ENCODE data around the gene ARHGEF16.

Gene ARHGEF16

DNA sequence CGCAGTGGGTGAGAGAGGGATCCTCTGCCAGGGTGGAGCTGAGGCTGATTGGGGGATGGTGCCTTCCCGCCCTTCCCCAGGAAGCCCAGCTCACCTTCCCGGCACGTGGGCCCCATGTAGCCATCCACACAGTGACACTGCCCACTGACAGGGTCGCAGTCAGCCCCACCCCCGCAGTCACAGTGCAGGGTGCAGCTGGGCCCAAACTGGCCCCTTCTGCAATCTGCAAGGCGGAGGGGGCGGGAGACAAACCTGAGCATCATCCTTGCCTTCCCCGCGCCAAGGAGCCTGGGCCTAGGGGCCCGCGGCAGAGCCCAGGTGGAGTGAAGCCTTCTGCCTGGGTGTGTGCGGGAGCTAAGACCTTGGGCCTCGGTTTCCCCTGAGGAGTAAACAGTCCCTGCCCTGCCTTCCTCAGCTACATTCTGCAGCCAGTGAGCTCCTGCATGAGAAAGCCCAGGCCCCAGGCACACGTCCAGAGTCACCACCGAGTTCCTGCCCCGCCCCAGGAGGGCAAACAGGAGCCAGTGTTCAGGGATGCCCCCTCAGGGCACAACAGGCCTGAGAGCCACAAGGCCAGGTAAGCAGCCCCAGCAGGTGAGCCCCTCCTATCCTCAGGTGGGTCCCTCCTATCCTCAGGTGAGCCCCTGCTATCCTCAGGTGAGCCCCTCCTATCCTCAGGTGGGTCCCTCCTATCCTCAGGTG, 38.2 kb downstream of the ARHGEF16 start:
- no peaks in the 10 kb centered on the region for H3K27me3 ChIP-seq (ENCODE audit: control insufficient read depth, insufficient read depth, low read length)
- H3K4me2 ChIP-seq (ENCODE audit: low read length): no peak overlapping the region
- no peak overlapping the region for H3K4me3 ChIP-seq (ENCODE audit: low read depth, low read length)
- no peaks in the 10 kb centered on the region for H3K79me2 ChIP-seq
- no peaks in the 10 kb centered on the region for H3K36me3 ChIP-seq (ENCODE audit: control insufficient read depth, insufficient read depth, low read length)
- peaks cover 16% of the 10 kb centered on the region for H3K4me1 ChIP-seq
- no peak overlapping the region for H2AFZ ChIP-seq
- H3K9me3 ChIP-seq (ENCODE audit: control insufficient read depth, low read length): peaks cover 2% of the 10 kb centered on the region
- H3K9ac ChIP-seq: no peak overlapping the region
- no peak overlapping the region for H3K27ac ChIP-seq
- TF ChIP-seq, protein P1, sequence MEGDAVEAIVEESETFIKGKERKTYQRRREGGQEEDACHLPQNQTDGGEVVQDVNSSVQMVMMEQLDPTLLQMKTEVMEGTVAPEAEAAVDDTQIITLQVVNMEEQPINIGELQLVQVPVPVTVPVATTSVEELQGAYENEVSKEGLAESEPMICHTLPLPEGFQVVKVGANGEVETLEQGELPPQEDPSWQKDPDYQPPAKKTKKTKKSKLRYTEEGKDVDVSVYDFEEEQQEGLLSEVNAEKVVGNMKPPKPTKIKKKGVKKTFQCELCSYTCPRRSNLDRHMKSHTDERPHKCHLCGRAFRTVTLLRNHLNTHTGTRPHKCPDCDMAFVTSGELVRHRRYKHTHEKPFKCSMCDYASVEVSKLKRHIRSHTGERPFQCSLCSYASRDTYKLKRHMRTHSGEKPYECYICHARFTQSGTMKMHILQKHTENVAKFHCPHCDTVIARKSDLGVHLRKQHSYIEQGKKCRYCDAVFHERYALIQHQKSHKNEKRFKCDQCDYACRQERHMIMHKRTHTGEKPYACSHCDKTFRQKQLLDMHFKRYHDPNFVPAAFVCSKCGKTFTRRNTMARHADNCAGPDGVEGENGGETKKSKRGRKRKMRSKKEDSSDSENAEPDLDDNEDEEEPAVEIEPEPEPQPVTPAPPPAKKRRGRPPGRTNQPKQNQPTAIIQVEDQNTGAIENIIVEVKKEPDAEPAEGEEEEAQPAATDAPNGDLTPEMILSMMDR (IDR thresholded peaks at IDR 0.05): no peak

GRCh38 chr1:3494321-3495308, 40.1 kb downstream of the ARHGEF16 start:
- no peaks in the 10 kb centered on the region for H3K36me3 ChIP-seq (ENCODE audit: control insufficient read depth, insufficient read depth, low read length)
- TF ChIP-seq, protein P1 (IDR thresholded peaks at IDR 0.05): no peak
- no peak overlapping the region for H3K27ac ChIP-seq
- H3K4me3 ChIP-seq (ENCODE audit: low read depth, low read length): no peak overlapping the region
- no peaks in the 10 kb centered on the region for H3K79me2 ChIP-seq
- H3K9ac ChIP-seq: no peak overlapping the region
- H3K27me3 ChIP-seq (ENCODE audit: control insufficient read depth, insufficient read depth, low read length): no peaks in the 10 kb centered on the region
- H3K4me1 ChIP-seq: peaks cover 9% of the 10 kb centered on the region
- H3K9me3 ChIP-seq (ENCODE audit: control insufficient read depth, low read length): no peaks in the 10 kb centered on the region
- H2AFZ ChIP-seq: no peak overlapping the region
- H3K4me2 ChIP-seq (ENCODE audit: low read length): no peak overlapping the region

DNA sequence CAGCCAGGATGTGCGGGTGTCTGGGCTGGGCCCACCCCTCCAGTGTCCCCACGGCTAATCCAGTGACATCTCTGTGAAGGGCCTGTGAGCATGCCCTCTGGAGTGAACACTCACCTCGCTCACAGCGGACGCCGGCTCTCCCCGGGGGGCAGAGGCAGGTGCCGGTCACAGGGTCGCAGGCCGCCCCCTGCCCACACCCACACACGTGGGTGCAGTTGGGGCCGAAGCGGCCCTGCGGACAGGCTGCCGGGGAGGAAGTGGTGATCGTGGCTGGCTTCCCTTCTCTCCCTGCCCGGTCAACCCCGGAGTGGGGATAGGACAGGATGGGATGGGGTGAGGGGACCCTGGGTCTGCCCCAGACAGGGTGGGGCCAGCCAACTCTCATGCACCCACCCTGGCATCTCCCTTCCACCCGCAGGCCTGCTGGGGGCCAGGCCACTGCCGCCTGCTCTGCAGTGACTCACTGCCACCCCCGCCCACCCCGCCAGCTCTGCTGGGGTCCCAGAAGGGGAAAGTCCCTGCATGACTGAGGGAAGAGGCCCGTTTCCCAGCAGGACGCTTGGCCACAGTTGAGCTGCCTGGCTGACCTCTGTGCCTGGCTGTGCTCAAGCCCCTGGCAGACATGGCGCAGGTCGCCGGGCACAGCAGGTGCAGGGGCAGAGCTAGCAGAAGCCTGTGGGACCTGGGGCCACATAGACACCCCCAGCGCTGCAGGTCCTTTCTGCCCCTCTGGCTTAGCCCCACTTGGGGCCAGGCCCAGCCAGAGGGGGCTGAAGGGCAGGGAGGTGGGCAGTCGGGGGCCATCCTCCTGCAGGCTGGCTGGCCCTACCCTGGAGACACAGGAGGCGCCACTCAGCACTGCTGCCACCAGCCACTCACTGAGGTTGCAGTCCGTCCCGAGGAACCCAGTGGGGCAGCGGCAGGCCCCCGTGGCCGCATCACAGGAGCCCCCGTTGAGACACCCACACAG, 41.6 kb downstream of the ARHGEF16 start:
- no peak overlapping the region for H3K4me2 ChIP-seq (ENCODE audit: low read length)

GRCh38 chr1:3496916-3497315, 42.5 kb downstream of the ARHGEF16 start:
- TF ChIP-seq, protein P1 (IDR thresholded peaks at IDR 0.05): no peak
- no peaks in the 10 kb centered on the region for H3K36me3 ChIP-seq (ENCODE audit: control insufficient read depth, insufficient read depth, low read length)
- no peaks in the 10 kb centered on the region for H3K79me2 ChIP-seq
- no peak overlapping the region for H3K9ac ChIP-seq
- no peak overlapping the region for H3K4me2 ChIP-seq (ENCODE audit: low read length)
- H2AFZ ChIP-seq: no peak overlapping the region
- H3K27me3 ChIP-seq (ENCODE audit: control insufficient read depth, insufficient read depth, low read length): no peaks in the 10 kb centered on the region
- H3K9me3 ChIP-seq (ENCODE audit: control insufficient read depth, low read length): no peaks in the 10 kb centered on the region
- no peak overlapping the region for H3K4me3 ChIP-seq (ENCODE audit: low read depth, low read length)
- H3K27ac ChIP-seq: no peak overlapping the region
- no peaks in the 10 kb centered on the region for H3K4me1 ChIP-seq

More for the DNA sequence above, 41.6 kb downstream of the ARHGEF16 start:
- Histone ChIP-seq H2AFZ (no peak overlapping the region), H3K27ac (no peak overlapping the region), H3K27me3 (ENCODE audit: control insufficient read depth, insufficient read depth, low read length) (no peaks in the 10 kb centered on the region), H3K4me1 (peaks cover 1% of the 10 kb centered on the region), H3K9me3 (ENCODE audit: control insufficient read depth, low read length) (no peaks in the 10 kb centered on the region), H3K9ac (no peak overlapping the region), H3K4me3 (ENCODE audit: low read depth, low read length) (no peak overlapping the region), H3K36me3 (ENCODE audit: control insufficient read depth, insufficient read depth, low read length) (no peaks in the 10 kb centered on the region), H3K79me2 (no peaks in the 10 kb centered on the region)
- TF ChIP-seq, protein P1 (IDR thresholded peaks at IDR 0.05): no peak
